Smooth muscle cell (in vitro differentiated cells): ENCODE results near the gene EXOC3. TPM values are rescaled to one million over a fixed set of nuclear protein-coding genes. Genes with fewer than 3 reads are reported as not detected.

ENCODE experiments used
- DNase-seq: peaks from one replicate; lab custom pipeline; 2025; ENCODE audit not compliant: unreplicated experiment; lab: John Stamatoyannopoulos, UW
- H2AFZ ChIP-seq: fragments of 200-600 bp; sonication (generic); 2 replicates; pipeline ENCODE4 v1.6.0; 2016; ENCODE audit warnings: antibody characterized with exemption, low read depth, mild to moderate bottlenecking
- H3F3A ChIP-seq: fragments of 200-600 bp; sonication (generic); 2 replicates; pipeline ENCODE4 v1.6.0; 2017; ENCODE audit warnings: antibody characterized with exemption, low read depth
- H3K27ac ChIP-seq: fragments of 200-600 bp; sonication (generic); 2 replicates; pipeline ENCODE4 v1.5.1; 2016; ENCODE audit warnings: low read depth, mild to moderate bottlenecking
- H3K27me3 ChIP-seq: fragments of 200-600 bp; sonication (generic); 2 replicates; pipeline ENCODE4 v1.6.1; 2016; ENCODE audit warnings: low read depth, mild to moderate bottlenecking
- H3K36me3 ChIP-seq: fragments of 200-600 bp; sonication (generic); 2 replicates; pipeline ENCODE4 v1.5.1; 2016; ENCODE audit warnings: low read depth
- H3K4me1 ChIP-seq: fragments of 200-600 bp; sonication (generic); 2 replicates; pipeline ENCODE4 v1.5.1; 2016; ENCODE audit warnings: low read depth
- H3K4me2 ChIP-seq: fragments of 200-600 bp; sonication (generic); 2 replicates; pipeline ENCODE4 v1.6.0; 2016; ENCODE audit warnings: mild to moderate bottlenecking
- H3K4me3 ChIP-seq: fragments of 200-600 bp; sonication (generic); 2 replicates; pipeline ENCODE4 v1.5.1; 2016; ENCODE audit warnings: mild to moderate bottlenecking
- H3K79me2 ChIP-seq: fragments of 200-600 bp; sonication (generic); 2 replicates; pipeline ENCODE4 v1.6.0; 2016; ENCODE audit warnings: low read depth, mild to moderate bottlenecking
- H3K9ac ChIP-seq: fragments of 200-600 bp; sonication (generic); 2 replicates; pipeline ENCODE4 v1.6.0; 2016; ENCODE audit warnings: low read depth
- H3K9me3 ChIP-seq: fragments of 200-600 bp; sonication (generic); replicated peaks from 2 replicates; pipeline ENCODE4 v1.5.1; 2016; ENCODE audit warnings: low read depth
- H4K20me1 ChIP-seq: fragments of 200-600 bp; sonication (generic); 2 replicates; pipeline ENCODE4 v1.6.0; 2016; ENCODE audit warnings: low read depth
- WGBS: methylation state at CpG from one replicate; pipeline ENCODE4 v1.1.7; 2016; ENCODE audit warnings: low lambda C conversion rate; 5-methylcytosine and 5-hydroxymethylcytosine counted together
- polyA plus RNA-seq: library from polyadenylated mRNA; unstranded; fragments of >200 nt; fragmentation: Nextera tagmentation; extraction: Ambion mirVana; gene quantifications from 2 replicates; pipeline ENCODE4 v1.2.1, GENCODE V29; 2016
- total RNA-seq: library from RNA; depleted of rRNA; stranded (reverse); fragments of >200 nt; gene quantifications from 2 replicates; pipeline ENCODE4 v1.2.3, GENCODE V29; 2014
- TF ChIP-seq, protein P1 (sequence below): fragments of 200-600 bp; sonication (generic); IDR thresholded peaks from 2 replicates; pipeline ENCODE4 v1.5.1; 2017; ENCODE audit warnings: borderline replicate concordance, mild to moderate bottlenecking, antibody characterized with exemption; ENCODE audit not compliant: insufficient read depth, poor library complexity, severe bottlenecking

Gene EXOC3
- total and polyA plus RNA-seq, 2 experiments from 2014 or later = 23.6 to 30.5 TPM

DNA sequence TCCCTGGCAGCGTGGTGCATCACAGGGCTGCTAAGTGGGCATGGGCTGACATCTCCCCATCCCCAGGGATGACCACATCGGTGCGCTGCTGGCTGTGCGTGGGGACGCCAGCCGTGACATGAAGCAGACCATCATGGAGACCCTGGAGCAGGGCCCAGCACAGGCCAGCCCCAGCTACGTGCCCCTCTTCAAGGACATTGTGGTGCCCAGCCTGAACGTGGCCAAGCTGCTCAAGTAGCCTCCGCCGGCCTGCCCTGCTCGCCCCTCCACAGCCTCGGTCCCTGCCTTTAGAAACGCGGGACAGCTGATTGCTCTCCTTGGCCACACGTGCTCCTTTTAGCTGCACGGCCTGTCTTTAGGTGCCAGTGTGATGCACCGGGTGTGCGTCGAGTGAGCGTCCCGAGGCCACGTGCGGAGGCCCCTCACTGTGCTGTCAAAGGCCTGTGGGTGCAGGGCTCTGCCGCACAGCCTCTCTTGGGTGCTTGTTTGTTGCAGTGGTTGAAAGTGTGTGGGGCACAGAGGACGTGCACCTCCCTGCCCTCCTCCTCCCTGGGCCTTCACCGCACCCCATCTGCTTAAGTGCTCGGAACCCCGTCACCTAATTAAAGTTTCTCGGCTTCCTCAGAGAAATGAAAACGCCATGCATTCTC, 23.8 kb downstream of the EXOC3 start:
- TF ChIP-seq, protein P1, sequence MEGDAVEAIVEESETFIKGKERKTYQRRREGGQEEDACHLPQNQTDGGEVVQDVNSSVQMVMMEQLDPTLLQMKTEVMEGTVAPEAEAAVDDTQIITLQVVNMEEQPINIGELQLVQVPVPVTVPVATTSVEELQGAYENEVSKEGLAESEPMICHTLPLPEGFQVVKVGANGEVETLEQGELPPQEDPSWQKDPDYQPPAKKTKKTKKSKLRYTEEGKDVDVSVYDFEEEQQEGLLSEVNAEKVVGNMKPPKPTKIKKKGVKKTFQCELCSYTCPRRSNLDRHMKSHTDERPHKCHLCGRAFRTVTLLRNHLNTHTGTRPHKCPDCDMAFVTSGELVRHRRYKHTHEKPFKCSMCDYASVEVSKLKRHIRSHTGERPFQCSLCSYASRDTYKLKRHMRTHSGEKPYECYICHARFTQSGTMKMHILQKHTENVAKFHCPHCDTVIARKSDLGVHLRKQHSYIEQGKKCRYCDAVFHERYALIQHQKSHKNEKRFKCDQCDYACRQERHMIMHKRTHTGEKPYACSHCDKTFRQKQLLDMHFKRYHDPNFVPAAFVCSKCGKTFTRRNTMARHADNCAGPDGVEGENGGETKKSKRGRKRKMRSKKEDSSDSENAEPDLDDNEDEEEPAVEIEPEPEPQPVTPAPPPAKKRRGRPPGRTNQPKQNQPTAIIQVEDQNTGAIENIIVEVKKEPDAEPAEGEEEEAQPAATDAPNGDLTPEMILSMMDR = no peak
- H3K36me3 ChIP-seq = peaks cover 8% of the 10 kb centered on the region
- no peaks in the 10 kb centered on the region for H3K27me3 ChIP-seq
- H3K79me2 ChIP-seq = peaks cover 8% of the 10 kb centered on the region
- peaks cover under 1% of the 10 kb centered on the region for H3K4me1 ChIP-seq
- no peaks in the 10 kb centered on the region for H3K9me3 ChIP-seq
- no peak overlapping the region for H3K4me3 ChIP-seq
- no peak overlapping the region for H3K9ac ChIP-seq
- DNase-seq = no peak
- no peak overlapping the region for H3K27ac ChIP-seq
- H4K20me1 ChIP-seq = no peaks in the 10 kb centered on the region
- no peak overlapping the region for H3K4me2 ChIP-seq
- WGBS = 96% methylated on average over 30 of the region's 30 CpGs
- H3F3A ChIP-seq = no peaks in the 10 kb centered on the region
- H2AFZ ChIP-seq = no peak overlapping the region

DNA sequence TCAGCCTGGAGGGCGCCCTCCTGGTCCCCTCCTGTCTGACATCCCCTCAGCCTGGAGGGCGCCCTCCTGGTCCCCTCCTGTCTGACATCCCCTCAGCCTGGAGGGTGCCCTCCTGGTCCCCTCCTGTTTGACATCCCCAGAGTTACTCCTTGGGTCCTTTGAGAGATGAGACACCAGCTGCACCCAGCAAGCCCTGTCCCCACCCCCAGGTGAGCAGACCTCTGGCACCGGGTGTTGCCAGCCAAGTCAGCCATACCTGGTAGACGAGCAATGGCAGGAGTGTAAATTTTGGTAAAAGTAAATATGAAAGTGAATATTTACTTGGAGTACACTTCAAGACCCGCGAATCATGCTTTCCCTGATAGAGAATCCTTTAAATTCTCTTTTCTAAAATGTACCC, 25.4 kb downstream of the EXOC3 start:
- no peak overlapping the region for H3K27ac ChIP-seq
- H4K20me1 ChIP-seq = peaks cover 3% of the 10 kb centered on the region
- DNase-seq = no peak
- H3K9ac ChIP-seq = no peak overlapping the region
- no peaks in the 10 kb centered on the region for H3F3A ChIP-seq
- H3K4me3 ChIP-seq = no peak overlapping the region
- H3K36me3 ChIP-seq = peaks cover 3% of the 10 kb centered on the region
- no peaks in the 10 kb centered on the region for H3K9me3 ChIP-seq
- no peak overlapping the region for H2AFZ ChIP-seq
- no peak overlapping the region for H3K4me2 ChIP-seq
- WGBS = 96% methylated on average over 4 of the region's 6 CpGs
- TF ChIP-seq, protein P1 = no peak
- peaks cover 14% of the 10 kb centered on the region for H3K79me2 ChIP-seq
- no peaks in the 10 kb centered on the region for H3K27me3 ChIP-seq
- H3K4me1 ChIP-seq = peaks cover 7% of the 10 kb centered on the region

DNA sequence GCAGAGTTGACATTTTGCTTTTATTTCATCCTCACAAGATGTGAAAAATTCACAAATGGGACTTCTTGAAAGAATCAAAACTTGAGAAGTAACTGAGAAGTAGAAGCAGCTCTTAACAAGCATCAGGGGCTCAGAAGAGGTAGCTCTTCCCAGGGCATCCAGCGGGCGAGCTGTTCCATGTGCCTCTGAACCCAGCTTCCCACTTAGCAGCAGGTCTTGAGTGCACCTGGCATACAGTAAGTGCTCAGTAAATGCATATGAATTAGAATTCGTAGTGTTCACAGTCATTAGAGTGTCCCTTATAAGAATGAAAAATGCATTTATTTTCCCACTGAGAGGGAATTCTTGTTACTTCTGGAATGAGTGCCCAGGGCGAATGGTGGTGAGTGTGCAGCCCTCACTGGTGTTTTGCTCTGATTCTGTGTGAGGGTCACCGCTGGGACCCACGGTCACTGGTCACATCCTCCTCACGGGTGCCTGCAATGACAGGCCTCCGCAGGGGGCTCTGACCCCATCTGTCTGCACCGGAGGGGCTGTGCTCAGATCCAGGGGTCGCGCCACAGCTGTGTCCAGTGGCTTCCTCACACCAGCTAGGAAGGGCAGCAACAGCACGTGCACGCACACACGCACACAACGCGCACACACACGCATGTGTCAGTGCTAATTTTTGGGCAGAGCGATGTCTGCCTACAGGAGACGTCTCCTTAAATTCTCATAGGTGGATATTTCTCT, 26.9 kb downstream of the EXOC3 start:
- Histone ChIP-seq H3K4me3 (no peak overlapping the region), H3K4me2 (no peak overlapping the region), H4K20me1 (peaks cover 14% of the 10 kb centered on the region), H3K9me3 (no peaks in the 10 kb centered on the region), H2AFZ (no peak overlapping the region), H3K9ac (no peak overlapping the region), H3F3A (no peaks in the 10 kb centered on the region), H3K27ac (no peak overlapping the region), H3K36me3 (no peaks in the 10 kb centered on the region), H3K27me3 (peaks cover 3% of the 10 kb centered on the region), H3K4me1 (peaks cover 13% of the 10 kb centered on the region), H3K79me2 (peaks cover 14% of the 10 kb centered on the region)
- WGBS = 96% methylated on average over 19 of the region's 19 CpGs
- DNase-seq = no peak
- TF ChIP-seq, protein P1 = no peak
